GM18951 (cell line): ENCODE results near the gene CLEC4A.
"Not testable (repeated sequence)": the region's sequence is repeated elsewhere in the genome, so short reads cannot be mapped to it uniquely, and the experiment has no call there.

Experiments used
- POLR2A ChIP-seq: IDR thresholded peaks from 4 replicates; pipeline ENCODE4 v1.6.1; 2011; ENCODE audit warnings: mild to moderate bottlenecking; ENCODE audit not compliant: insufficient read length, insufficient read depth; ENCODE audit errors: extremely low read depth
- in situ Hi-C: fragments of 300-500 bp; cut with MboI; formaldehyde crosslinking; loops from one replicate; pipeline ENCODE4 v1.12.0; 2022; ENCODE audit warnings: low sequenced_read_pairs, mixed read lengths, inconsistent platforms; ENCODE audit not compliant: unreplicated experiment

Gene CLEC4A

DNA sequence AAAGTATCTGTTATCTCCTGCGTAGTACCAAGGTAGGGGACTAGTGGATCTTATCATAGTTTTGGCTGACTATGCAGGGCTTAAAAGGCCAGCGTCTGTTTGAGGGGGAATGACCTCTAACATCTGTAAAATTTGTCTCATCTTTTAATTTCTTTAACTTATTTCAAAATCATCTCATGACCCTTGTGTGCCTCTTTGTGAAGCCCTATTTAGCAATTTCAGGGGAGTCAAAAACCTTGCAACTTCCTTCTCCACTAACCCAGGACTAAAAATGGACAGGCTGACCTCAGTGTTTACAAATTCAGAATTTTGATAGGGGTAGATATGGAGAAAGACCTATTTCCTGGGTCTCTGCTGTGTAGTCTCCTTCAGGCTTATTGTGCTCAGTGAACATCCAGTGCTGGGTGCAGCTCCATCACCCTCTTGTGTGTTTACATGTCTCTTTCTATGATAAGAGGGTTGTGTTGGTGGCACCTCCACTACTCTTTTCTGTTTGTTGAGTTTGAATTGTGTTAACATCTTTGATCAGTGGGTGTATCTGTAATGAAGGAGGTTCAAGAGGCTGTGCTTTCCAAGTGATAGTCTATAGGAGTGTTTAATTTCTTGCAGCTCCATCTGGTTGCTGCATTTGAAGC lies 27.0 kb upstream of the CLEC4A start:
- in situ Hi-C loops: no loop called here
- TF ChIP-seq POLR2A: no peak

DNA sequence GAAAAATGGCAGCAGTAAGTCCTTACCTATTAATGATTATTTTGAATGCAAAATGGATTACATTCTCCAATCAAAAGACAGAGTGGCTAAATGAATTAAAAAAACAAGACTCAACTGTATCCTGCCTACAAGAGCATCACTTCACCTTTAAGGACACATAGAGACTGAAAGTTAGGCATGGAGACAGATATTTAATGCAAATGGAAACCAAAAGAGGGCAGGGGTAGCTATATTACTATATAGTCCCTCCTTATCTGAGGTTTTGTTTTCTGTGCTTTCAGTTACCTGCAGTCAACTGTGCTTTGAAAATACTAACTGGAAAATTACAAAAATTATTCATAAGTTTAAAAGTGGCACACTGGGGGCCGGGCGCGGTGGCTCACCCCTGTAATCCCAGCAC lies 24.2 kb upstream of the CLEC4A start:
- TF ChIP-seq POLR2A: no peak
- in situ Hi-C loops: no loop called here

- in situ Hi-C loops: loop anchor here (25.0 kb wide), 1 partner anchor 128 kb away; the partner anchor contains the start of gene FAM90A1
- no peak for TF ChIP-seq POLR2A
Measured at GRCh38 chr12:8108808-8109398, 14.5 kb upstream of the CLEC4A start.

DNA sequence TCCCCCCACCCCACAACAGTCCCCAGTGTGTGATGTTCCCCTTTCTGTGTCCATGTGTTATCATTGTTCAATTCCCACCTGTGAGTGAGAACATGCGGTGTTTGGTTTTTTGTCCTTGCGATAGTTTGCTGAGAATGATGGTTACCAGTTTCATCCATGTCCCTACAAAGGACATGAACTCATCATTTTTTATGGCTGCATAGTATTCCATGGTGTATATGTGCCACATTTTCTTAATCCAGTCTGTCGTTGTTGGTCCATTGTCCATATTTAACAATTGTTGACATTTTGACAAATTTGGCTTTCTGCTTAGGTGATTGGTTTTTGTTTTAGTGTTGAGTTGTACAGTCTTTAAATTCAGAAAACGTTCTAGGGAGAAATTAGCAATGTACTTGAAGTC lies 10.3 kb upstream of the CLEC4A start:
- in situ Hi-C loops: loop anchor here (25.0 kb wide), 1 partner anchor 124 kb away; the partner anchor contains the start of gene FAM90A1

DNA sequence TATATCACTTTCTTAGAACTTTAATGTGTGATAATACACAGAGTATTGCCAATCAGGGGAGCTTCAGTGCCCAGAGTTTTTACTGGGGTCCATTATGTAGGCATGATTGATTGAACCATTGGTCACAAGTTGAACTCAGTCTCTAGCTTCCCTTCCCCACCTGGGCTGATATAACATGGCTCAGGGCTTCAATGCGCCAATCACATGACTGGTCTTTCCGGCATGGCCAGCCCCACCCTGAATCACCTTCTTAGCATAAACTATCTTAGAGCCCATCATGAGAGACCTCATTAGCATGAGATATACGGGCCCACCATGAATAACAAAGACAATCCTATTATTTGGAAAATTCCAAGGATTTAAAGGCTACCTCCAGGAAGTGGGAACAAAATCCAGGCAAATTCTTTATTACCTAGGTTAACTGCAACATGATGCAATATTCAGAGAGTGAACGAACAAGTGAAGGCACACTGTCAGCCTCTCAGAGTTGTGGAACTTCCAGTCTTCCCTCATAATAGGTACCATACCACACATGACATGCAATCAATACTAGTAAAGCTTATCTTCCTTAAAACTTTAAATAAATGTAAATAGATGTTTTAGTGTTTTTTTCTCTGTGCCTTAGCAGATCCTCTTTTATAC lies 3.2 kb upstream of the CLEC4A start:
- in situ Hi-C loops: loop anchor here (25.0 kb wide), 1 partner anchor 117 kb away; the partner anchor contains the start of gene FAM90A1
- TF ChIP-seq POLR2A: no peak

- in situ Hi-C loops: no loop called here
- TF ChIP-seq POLR2A: no peak
Measured at GRCh38 chr12:8127138-8127537, 3.7 kb downstream of the CLEC4A start.

DNA sequence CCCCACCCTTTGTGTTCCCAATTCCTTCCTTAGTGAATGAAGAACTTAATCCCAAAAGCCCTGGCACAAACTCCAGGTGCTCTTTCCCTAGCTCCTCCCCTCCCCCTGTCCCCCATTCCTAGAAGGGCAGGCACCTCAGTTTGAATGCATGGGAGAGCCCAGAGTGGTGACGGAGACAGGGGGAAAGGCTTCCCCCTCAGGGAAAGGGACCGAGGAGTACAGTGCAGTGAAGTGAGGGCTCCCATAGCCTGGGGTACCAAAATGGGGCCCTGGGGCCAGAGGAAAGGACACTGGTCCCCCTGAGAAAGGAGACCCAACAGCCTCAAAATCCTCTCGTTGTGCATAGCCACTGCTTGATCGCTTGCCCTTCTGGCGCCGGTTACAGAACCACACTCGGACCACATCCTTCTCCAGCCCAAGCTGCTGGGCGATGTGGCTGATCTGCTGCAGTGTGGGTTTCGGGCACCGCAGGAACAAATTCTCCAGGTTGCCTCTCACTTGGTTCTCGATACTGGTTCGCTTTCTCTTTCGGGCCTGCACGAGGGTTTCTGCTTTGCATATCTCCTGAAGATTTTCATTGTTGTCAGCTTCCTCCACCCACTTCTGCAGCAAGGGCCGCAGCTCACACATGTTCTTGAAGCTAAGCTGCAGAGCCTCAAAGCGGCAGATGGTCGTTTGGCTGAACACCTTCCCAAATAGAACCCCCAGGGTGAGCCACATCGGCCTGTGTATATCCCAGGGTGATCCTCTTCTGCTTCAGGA lies 10.4 kb downstream of the CLEC4A start:
- in situ Hi-C loops: not testable (repeated sequence)

GRCh38 chr12:8134398-8134930 lies 11.0 kb downstream of the CLEC4A start:
- in situ Hi-C loops: not testable (repeated sequence)

DNA sequence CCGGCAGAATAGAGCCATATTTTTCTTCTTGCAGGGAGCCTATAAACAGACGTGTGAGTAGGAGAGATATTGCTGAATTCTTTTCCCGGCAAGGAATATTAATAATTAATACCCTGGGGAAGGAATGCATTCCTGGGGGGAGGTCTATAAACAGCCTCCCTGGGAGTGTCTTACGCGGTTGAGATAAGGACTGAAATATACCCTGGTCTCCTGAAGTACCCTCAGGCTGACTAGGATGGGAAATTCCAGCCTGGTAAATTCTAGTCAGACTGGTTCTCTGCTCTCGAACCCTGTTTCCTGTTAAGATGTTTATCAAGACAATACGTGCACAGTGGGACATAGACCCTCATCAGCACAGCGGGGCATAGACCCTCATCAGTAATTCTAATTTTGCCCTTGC lies 18.2 kb downstream of the CLEC4A start:
- in situ Hi-C loops: not testable (repeated sequence)

DNA sequence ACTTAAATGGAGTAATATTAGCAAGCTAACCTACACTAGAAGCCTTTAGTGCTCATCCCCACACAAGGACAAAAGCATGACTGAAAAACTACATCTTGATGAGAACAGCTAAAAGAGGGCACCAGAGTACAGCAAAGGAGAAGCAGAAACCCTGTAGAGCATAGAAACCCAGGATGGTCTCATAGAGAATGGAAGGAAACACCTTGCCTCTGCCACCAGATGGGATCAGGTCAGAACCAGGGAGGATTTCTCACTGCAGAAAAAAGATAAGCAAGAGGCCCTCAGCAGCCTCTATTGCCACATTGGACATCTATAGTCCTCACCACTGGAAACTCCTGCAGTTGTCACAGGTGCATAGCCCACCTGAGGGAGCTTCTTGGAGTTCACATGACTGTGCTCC lies 19.8 kb downstream of the CLEC4A start:
- in situ Hi-C loops: no loop called here
- TF ChIP-seq POLR2A: no peak

GRCh38 chr12:8145754-8146441 lies 22.5 kb downstream of the CLEC4A start:
- TF ChIP-seq POLR2A: no peak
- in situ Hi-C loops: no loop called here

DNA sequence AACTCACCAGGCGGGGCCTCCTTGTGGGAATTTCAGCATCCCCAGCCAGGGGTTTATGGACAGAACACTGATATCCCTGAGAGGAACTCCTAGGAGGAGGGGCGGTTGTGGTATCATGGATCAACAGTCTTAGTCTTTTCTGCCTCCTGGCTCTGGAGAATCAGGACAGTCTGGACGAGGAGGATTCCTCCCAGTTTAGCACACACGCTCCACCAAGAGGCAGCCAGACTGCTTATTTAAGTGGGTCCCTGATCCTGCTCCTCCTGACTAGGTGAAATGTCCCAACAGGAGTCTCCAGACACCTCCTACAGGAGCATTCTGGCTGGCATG lies 23.0 kb downstream of the CLEC4A start:
- TF ChIP-seq POLR2A: no peak
- in situ Hi-C loops: no loop called here

DNA sequence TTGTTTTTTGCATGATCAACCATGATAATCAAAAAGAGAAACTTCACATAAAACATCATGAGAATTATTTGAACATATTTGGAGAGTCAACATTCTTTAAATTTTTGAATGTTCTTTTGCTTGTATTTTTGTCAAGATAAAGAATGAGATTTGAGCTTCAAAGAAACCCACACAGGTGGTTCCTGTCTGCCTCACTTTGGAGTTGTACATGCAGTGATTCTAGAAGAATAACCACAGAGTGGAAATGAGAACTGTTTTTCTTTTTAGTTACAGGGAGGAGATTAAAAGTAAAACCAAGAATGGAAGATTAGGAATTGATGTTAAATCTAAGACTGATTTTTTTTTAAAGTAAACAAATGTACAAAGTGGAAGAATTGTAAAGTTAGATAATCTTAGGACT lies 31.1 kb downstream of the CLEC4A start:
- no peak for TF ChIP-seq POLR2A
- in situ Hi-C loops: no loop called here
